ENCODE results near the gene SAMD8. TPM values are rescaled to one million over a fixed set of nuclear protein-coding genes. Genes with fewer than 3 reads are reported as not detected.

The SAMD8 gene
- polyA plus RNA-seq, 1 experiment, result 14.2 TPM

- Histone ChIP-seq H3K4me3 (ENCODE audit: low read depth, low read length) (no peak overlapping the region), H3K27me3 (ENCODE audit: control insufficient read depth, insufficient read depth, low read length) (no peaks in the 10 kb centered on the region), H3K36me3 (ENCODE audit: control insufficient read depth, insufficient read depth, low read length) (peaks cover 2% of the 10 kb centered on the region; the same call in 1 of the 2 replicates)
- no peak for TF ChIP-seq CTCF (IDR thresholded peaks at IDR 0.05; ENCODE audit: insufficient read depth, low read depth, low read length)
- ChIA-PET CTCF (no interaction called here), POLR2A (interaction anchor here (0.6 to 0.7 kb wide), 2 partner anchors 58 to 1264 kb away, joined by 3 to 9 read pairs; no protein-coding TSS in a partner anchor)
- no peak for DNase-seq (ENCODE audit: low read depth)
These were observed 54.5 kb downstream of the SAMD8 start for GRCh38 chr10:75165684-75166622.

- CTCF ChIA-PET, result interaction anchor here (1.2 kb wide), 1 partner anchor 20 kb away, joined by 4 read pairs; no protein-coding TSS in a partner anchor
- no peak for TF ChIP-seq CTCF (IDR thresholded peaks at IDR 0.05; ENCODE audit: insufficient read depth, low read depth, low read length)
- Histone ChIP-seq H3K4me3 (ENCODE audit: low read depth, low read length) (no peak overlapping the region), H3K27me3 (ENCODE audit: control insufficient read depth, insufficient read depth, low read length) (no peaks in the 10 kb centered on the region), H3K36me3 (ENCODE audit: control insufficient read depth, insufficient read depth, low read length) (peaks cover 2% of the 10 kb centered on the region; the same call in 1 of the 2 replicates)
- POLR2A ChIA-PET, result interaction anchor here (0.7 kb wide), 1 partner anchor 1264 kb away, joined by 9 read pairs; no protein-coding TSS in a partner anchor
- DNase-seq (ENCODE audit: low read depth), result no peak
These were observed 55.1 kb downstream of the SAMD8 start for GRCh38 chr10:75166623-75166972.

- Histone ChIP-seq H3K4me3 (ENCODE audit: low read depth, low read length) (no peak overlapping the region), H3K27me3 (ENCODE audit: control insufficient read depth, insufficient read depth, low read length) (no peaks in the 10 kb centered on the region), H3K36me3 (ENCODE audit: control insufficient read depth, insufficient read depth, low read length) (peaks cover 2% of the 10 kb centered on the region; the same call in 1 of the 2 replicates)
- DNase-seq (ENCODE audit: low read depth), result no peak
- ChIA-PET POLR2A (no interaction called here), CTCF (interaction anchor here (1.2 kb wide), 1 partner anchor 20 kb away, joined by 3 read pairs; no protein-coding TSS in a partner anchor)
- TF ChIP-seq CTCF (IDR thresholded peaks at IDR 0.05; ENCODE audit: insufficient read depth, low read depth, low read length), result no peak
These were observed 56.8 kb downstream of the SAMD8 start for GRCh38 chr10:75168275-75168674.

GRCh38 chr10:75170215-75170614, 58.8 kb downstream of the SAMD8 start:
- CTCF ChIA-PET, result interaction anchor here (0.6 kb wide), 1 partner anchor 17 kb away, joined by 3 read pairs; no protein-coding TSS in a partner anchor

More at GRCh38 chr10:75170215-75170614, 58.8 kb downstream of the SAMD8 start:
- POLR2A ChIA-PET, result interaction anchor here (0.7 kb wide), 1 partner anchor 33 kb away, joined by 4 read pairs; no protein-coding TSS in a partner anchor
- H3K36me3 ChIP-seq (ENCODE audit: control insufficient read depth, insufficient read depth, low read length), result no peaks in the 10 kb centered on the region
- H3K27me3 ChIP-seq (ENCODE audit: control insufficient read depth, insufficient read depth, low read length), result no peaks in the 10 kb centered on the region
- no peak for DNase-seq (ENCODE audit: low read depth)
- no peak overlapping the region for H3K4me3 ChIP-seq (ENCODE audit: low read depth, low read length)
- TF ChIP-seq CTCF (IDR thresholded peaks at IDR 0.05; ENCODE audit: insufficient read depth, low read depth, low read length), result no peak
